Uterus (tissue), 2 donors: Measurements from ENCODE around the gene GORASP2.

ENCODE experiments used
- POLR2A ChIP-seq, 2 donors: fragments of 450-650 bp; IDR thresholded peaks; one replicate each; pipeline ENCODE4 v1.6.1; 2016; ENCODE audit warnings: antibody characterized with exemption in 2 of 2, mild to moderate bottlenecking in 1 of 2, moderate library complexity in 1 of 2
- TF ChIP-seq, protein P1 (sequence below), 4 experiments: fragments of 200-600 bp in 2 of 4; fragments of 450-650 bp in 2 of 4; sonication (generic) in 2 of 4; IDR thresholded peaks; one replicate each; pipeline ENCODE4 v1.5.1; 2016 to 2019; ENCODE audit warnings: antibody characterized with exemption in 4 of 4, mild to moderate bottlenecking in 2 of 4, moderate library complexity in 1 of 4

DNA sequence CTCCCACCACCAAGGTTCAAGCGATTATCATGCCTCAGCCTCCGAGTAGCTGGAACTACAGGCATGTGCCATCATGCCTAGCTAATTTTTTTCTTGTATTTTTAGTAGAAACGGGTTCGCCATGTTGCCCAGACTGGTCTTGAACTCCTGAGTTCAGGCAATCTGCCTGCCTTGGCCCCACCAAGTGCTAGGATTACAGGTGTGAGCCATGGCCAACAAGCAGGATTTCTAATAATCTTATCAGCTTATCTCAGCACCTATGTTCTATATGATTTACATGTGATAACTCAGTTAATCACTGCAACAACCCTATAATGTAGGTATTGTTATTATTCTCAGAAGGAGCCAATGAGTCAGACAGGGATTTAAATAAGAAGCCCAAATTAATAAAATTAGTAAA lies 80.3 kb downstream of the GORASP2 start:
- TF ChIP-seq, protein P1, sequence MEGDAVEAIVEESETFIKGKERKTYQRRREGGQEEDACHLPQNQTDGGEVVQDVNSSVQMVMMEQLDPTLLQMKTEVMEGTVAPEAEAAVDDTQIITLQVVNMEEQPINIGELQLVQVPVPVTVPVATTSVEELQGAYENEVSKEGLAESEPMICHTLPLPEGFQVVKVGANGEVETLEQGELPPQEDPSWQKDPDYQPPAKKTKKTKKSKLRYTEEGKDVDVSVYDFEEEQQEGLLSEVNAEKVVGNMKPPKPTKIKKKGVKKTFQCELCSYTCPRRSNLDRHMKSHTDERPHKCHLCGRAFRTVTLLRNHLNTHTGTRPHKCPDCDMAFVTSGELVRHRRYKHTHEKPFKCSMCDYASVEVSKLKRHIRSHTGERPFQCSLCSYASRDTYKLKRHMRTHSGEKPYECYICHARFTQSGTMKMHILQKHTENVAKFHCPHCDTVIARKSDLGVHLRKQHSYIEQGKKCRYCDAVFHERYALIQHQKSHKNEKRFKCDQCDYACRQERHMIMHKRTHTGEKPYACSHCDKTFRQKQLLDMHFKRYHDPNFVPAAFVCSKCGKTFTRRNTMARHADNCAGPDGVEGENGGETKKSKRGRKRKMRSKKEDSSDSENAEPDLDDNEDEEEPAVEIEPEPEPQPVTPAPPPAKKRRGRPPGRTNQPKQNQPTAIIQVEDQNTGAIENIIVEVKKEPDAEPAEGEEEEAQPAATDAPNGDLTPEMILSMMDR (IDR thresholded peaks at IDR 0.05), result no peak
- TF ChIP-seq POLR2A (IDR thresholded peaks at IDR 0.05), result no peak
